Caki2 (cell line): ENCODE results near the gene CHURC1. TPM values are rescaled to one million over a fixed set of nuclear protein-coding genes. Genes with fewer than 3 reads are reported as not detected.
"Not testable (repeated sequence)": the region's sequence is repeated elsewhere in the genome, so short reads cannot be mapped to it uniquely, and the experiment has no call there.

Experiments used
- DNase-seq: peaks from one replicate; pipeline ENCODE4 v3.0.0-alpha.2; 2015; ENCODE audit warnings: low read depth
- in situ Hi-C: cut with HindIII; loops from 2 replicates; pipeline ENCODE4 v1.10.0; 2016; ENCODE audit warnings: low sequenced_read_pairs, low pct_unique_long_range_greater_than_20kb, mixed read lengths
- total RNA-seq: library from RNA; depleted of rRNA; stranded (reverse); fragments of >200 nt; shearing (Covaris generic); gene quantifications from 2 replicates; pipeline ENCODE4 v1.2.3, GENCODE V29; 2014; ENCODE audit warnings: low replicate concordance

Gene CHURC1
- total RNA-seq, 1 experiment from 2014 or later = 47.1 TPM

DNA sequence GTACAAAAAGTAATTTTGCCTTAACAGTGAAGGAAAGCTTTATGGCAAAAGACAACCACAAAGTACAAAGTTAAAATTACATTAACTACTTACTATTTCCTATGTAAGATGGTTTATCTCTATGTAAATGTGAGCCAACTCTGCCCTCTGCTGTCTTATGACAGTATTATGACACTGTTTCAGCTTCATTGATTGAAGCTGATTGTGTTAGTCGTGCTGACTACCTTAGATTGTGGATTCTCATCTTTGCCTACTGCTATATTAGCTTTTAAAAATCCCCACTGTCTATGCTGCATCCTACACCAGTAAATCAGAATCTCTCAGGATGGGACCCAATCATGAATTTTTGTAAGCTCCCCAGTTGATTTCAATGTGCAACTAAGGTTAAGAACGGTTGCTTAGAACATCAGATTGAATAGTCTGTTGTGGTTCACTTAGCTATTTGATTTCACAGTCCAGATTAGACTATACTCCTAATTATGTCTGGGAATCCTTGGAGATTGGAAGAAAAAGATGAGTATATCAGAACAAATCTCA is 22.3 kb upstream of the CHURC1 start:
- DNase-seq = peak; percentile 24

GRCh38 chr14:64899958-64900357 is 14.3 kb upstream of the CHURC1 start:
- in situ Hi-C loops = no loop called here
- DNase-seq = no peak

More for the DNA sequence above, 22.3 kb upstream of the CHURC1 start:
- in situ Hi-C loops = no loop called here

GRCh38 chr14:64906022-64906421 is 8.2 kb upstream of the CHURC1 start:
- no peak for DNase-seq
- in situ Hi-C loops = no loop called here

- in situ Hi-C loops = no loop called here
- peak; percentile 4 for DNase-seq
These were observed 3.3 kb upstream of the CHURC1 start for GRCh38 chr14:64910847-64911495.

- in situ Hi-C loops = no loop called here
- no peak for DNase-seq
These were observed 2.0 kb upstream of the CHURC1 start for GRCh38 chr14:64912261-64912660.

DNA sequence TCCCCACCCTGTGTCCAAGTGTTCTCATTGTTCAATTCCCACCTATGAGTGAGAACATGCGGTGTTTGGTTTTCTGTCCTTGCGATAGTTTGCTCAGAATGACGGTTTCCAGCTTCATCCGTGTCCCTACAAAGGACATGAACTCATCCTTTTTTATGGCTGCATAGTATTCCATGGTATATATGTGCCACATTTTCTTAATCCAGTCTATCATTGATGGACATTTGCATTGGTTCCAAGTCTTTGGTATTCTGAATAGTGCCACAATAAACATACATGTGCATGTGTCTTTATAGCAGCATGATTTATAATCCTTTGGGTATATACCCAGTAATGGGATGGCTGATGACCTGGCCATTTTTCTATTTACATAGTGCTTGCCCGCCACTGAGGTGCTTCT is 778 bp upstream of the CHURC1 start:
- in situ Hi-C loops = not testable (repeated sequence)

GRCh38 chr14:64915029-64915424 is 772 bp downstream of the CHURC1 start:
- in situ Hi-C loops = no loop called here
- no peak for DNase-seq

More for the DNA sequence above, 778 bp upstream of the CHURC1 start:
- DNase-seq = not testable (repeated sequence)

- DNase-seq = no peak
- in situ Hi-C loops = no loop called here
These were observed 1.5 kb downstream of the CHURC1 start for GRCh38 chr14:64915797-64916196.

DNA sequence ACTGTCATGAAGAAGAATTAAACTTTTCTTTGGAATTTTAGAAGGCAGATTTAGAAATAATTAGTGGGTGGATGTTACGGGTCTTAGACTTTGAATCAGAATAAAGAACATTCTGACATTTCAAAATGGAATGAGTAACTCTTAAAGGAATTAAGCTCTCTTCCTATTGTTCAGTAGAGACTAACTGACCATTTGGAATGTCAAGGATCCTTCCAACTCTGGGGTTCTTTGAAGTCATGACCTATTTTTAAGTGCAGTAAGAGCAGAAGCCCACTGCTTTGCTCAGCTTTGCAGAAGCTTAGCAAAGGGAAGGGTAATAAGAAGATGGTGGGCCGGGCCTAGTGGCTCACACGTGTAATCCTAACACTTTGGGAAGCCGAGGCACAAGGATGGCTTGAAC is 4.0 kb downstream of the CHURC1 start:
- in situ Hi-C loops = no loop called here
- no peak for DNase-seq

DNA sequence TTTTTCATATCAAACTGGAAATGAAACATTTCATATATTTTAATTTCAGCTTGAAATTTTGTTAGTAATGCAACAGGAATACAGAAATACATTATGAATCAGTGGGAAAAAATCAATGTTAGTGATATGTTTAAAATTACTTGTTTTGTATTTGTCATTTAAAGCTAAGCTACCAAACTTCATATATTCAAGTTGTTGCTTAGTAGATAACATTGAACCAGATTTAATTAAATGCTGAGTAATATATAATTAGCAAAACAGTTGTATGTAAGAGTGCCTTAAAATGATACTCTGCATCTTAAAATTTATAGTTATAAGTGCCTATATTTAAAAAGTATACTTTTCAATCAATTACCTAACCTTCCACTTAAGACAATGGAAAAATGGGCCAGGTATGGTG is 5.0 kb downstream of the CHURC1 start:
- in situ Hi-C loops = no loop called here
- no peak for DNase-seq

- in situ Hi-C loops = no loop called here
- no peak for DNase-seq
These were observed 5.4 kb downstream of the CHURC1 start for GRCh38 chr14:64919618-64920017.

GRCh38 chr14:64920465-64920864 is 6.2 kb downstream of the CHURC1 start:
- in situ Hi-C loops = no loop called here

GRCh38 chr14:64923015-64923414 is 8.8 kb downstream of the CHURC1 start:
- no peak for DNase-seq
- in situ Hi-C loops = no loop called here

More at GRCh38 chr14:64920465-64920864, 6.2 kb downstream of the CHURC1 start:
- no peak for DNase-seq

DNA sequence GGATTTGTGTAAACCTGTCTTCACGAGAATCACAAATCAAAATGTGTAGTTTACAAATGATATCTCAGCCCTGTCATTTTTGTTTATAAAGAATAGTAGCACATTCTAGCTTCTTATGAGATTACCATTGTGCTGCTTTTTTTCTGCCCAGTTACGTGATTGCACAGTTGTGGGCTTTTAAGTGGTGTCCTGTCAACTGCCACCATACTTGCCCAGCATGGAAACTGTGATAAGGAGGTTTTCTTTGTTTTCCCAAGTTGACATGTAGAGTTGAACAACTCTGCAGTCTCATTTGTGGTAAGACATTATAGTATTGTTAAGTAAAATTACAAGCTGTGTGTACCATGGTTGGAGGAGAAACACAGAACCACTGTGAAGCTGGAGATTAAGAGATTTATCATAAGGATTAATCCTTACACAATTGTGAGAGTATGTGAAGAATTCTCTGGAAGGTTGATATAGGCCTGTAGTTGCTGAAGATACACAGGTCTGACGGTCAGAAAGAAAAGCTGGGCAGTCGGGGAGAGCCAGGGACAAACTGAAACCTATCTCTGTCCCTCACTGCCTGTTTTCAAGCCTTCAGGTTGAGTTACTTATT is 12.2 kb downstream of the CHURC1 start:
- in situ Hi-C loops = no loop called here
- no peak for DNase-seq

GRCh38 chr14:64927031-64927430 is 12.8 kb downstream of the CHURC1 start:
- in situ Hi-C loops = no loop called here
- DNase-seq = no peak

- in situ Hi-C loops = no loop called here
- no peak for DNase-seq
These were observed 14.2 kb downstream of the CHURC1 start for GRCh38 chr14:64928239-64929013.

DNA sequence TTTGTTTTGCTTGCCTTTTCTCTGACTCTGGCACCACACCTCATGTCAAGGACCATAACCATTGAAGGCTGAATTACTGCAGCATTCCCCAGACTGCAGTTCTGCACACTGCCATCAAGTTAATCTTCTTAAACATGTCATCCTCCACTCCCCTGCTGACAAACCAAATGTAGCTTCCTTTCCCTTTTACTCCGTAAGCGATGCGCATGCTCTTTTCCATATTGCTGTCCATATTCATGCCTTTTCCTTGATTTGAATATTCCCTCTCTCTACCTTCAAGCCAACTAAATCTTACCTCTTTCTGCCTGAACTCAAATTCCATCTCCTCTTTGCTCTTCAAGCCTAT is 14.7 kb downstream of the CHURC1 start:
- in situ Hi-C loops = no loop called here
- no peak for DNase-seq

DNA sequence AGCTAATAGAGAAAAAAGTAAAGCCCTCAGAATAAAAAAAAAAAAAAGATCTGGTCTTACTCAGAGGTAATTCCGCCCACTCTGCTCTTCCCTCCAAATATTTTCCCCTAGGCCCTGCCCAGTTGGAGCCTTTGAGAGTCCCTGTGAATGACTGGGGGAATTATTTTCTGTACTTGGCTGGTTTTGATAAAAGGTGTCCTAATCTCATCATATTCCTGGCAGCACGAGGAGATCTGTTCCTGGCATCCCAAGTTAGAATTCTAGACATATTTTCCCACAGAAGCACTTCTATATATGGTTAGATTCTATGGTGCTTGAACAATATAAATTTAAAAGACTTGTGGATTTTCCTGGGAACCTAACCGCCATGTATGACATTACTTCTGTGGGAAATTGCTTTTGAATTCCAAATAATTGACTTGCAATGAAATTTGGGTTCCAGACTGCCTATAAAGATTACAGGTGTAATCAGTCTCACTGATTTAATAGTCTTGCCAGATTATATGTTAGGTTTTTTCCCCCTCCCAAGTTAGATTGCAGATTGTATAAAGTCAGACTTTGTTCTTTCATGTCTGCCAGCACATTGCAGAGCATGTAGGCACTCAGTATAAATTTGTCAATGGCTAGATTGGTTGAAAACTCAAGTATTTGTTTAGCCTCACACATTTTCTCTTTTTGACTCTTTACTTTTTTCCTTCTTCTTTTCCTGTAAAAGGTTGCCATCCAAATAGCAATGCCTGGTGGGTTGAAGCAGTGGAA is 16.0 kb downstream of the CHURC1 start:
- in situ Hi-C loops = no loop called here
- DNase-seq = no peak

GRCh38 chr14:64931123-64931522 is 16.9 kb downstream of the CHURC1 start:
- no peak for DNase-seq
- in situ Hi-C loops = no loop called here
